GM04503 (cell line): ENCODE results near the gene KRTAP20-4.

Experiments
- DNase-seq: peaks from one replicate; pipeline ENCODE4 v3.0.0-alpha.2; 2012; ENCODE audit warnings: low read depth

KRTAP20-4 gene

DNA sequence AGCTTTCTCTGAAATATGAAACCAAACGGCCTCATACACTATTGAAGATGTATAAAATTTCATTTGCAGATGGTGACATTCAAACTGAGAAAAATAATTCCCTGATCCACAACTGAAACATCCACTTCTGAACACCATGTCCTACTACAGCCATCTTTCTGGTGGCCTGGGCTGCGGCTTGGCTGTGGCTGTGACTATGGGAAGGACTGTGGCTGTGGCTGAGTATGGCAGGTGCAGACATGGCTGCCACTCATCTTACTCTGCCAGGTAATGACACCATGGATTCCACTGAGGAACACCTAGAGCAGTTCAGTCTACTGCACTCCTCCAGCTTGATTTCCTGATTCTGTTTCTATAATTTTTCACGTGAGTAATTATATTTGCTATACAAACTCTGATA is at the start of gene KRTAP20-4:
TSS of gene KRTAP20-4 (plus strand) at position 106 of the 400 bp plus-strand sequence.
- DNase-seq, result no peak

DNA sequence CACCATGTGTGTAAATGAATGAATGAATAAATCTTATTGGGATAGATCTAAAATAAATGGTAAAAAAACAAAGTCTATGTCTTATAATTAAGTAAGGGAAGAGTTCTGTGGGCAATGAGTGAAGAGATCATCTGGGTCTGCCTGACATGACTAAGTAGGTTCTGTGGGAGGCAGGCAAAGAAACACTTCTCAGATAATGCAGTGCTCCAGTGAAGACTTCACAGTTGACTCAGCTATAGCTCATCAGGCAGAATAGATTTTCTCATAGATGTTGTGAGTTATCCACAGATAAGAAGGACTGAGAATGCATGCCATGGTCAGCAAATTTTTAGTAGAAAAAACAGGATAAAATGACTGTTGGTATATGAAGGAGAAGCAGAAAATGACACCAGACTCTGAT is 42.7 kb upstream of the KRTAP20-4 start:
- no peak for DNase-seq

DNA sequence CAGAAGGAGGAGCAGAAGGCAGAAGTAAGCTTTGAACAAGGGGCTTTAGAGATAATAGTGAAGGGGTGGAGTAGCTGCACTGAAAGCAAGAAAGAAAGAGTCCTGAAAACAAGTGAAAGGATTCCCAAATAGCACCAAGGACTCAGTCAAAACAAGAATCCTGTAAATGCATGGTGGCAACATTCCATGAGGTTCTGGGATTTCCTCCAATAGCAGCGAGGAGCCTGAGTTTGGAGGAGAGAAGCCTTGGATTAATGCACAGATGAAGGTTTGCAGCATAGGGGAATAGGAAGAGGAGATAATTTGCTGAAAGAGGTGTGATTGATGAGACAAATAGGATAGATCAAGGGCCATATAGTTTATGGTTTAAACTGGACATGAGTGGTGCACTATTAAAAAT is 41.1 kb upstream of the KRTAP20-4 start:
- no peak for DNase-seq

DNA sequence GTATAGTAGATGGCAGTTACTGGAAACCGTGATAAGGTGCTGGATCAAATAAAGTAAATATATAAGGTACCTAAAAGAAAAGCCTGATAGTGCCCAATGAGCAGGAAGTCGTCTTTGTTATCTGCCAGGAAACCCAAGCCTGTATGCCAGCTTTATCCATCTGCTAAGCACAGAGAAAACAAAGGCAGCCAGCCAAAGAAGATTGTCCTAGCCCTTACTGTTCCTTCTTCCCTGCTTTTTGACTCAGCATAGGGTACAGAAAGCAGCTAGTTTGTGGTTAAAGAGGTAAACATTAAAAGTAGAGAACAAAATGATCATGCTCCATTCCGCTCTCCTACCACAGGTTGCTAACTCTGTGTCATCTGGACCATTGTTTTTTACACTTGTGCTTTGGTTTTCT is 40.3 kb upstream of the KRTAP20-4 start:
- no peak for DNase-seq

DNA sequence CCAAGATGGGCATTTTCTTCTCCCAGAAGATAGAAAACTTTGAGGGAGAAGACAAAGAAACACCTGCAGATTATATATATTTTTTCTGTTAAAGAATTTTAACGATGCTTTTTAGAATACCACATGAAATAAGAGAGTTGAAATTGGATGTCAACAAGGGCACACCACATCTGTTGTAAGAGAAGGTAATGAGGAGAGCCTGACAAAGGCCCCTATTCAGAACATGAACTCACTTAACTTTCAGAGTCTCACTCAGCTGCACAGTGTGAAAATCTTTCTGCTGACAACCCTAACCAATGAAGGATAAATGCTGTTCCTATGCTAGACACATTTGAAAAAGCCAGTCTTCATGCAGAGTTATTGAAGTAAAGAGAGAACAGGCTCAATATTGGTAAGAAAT is 37.6 kb upstream of the KRTAP20-4 start:
- no peak for DNase-seq

DNA sequence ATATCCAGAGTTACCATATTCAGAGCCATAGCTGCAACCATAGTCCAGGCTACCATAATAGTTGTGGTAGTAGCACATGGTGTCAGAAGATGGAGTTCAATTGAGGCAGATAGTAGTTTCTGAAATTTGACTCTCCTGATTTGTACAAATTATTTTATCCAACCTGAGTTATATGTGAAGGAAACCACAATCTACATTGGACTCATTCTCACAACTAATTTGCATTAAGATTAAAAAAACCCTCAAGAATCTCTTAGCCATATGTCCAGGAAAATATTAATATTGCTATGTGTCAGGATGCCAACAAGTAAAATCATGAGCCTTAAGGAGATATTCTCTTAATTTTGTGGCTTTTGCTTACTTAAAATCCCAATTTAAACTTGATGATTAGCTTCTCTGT is 30.1 kb upstream of the KRTAP20-4 start, which contains the start of gene KRTAP22-2:
TSS of gene KRTAP22-2 (minus strand) at position 101 of the 400 bp plus-strand sequence.
- DNase-seq, result no peak

DNA sequence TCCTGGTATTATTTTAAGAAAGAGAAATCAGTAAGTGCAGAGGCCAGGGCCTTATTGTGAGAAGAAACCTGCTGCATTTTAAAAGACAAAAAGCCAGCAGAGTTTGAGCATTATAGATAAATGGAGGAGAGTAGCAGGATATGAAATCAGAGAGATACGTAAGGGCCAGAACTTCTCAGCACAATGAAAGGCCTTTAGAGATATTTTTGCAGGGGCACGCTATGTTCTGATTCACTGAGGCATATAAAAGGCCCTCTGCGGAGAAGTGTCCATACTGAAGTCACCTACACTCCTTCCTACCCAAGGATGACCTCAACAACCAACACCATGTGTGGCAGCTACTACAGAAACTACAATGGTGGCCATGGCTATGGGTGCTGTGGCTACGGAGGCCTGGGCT is 28.3 kb upstream of the KRTAP20-4 start, which contains the start of gene KRTAP6-3:
TSS of gene KRTAP6-3 (plus strand) at position 301 of the 400 bp plus-strand sequence. CDS start at position 307, 6 bp downstream.
- no peak for DNase-seq

DNA sequence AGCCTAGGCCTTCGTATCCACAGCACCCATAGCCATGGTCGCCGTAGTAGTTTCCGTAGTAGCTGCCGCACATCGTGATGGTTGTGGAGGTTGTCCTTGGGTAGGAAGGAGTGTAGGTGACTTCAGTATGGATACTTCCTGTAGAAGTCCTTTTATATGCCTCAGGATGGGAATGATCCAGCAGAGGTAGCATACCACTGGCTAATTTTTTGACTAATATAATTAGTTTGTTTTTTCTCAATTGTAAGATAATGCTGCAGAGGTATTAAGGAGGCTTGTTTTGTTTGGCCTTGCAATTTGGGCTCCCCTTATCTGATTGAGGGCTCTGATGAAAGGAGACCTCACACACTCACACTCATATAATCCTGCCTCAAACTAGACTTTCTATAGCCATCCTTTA is 21.6 kb upstream of the KRTAP20-4 start, which contains the start of gene KRTAP6-2:
TSS of gene KRTAP6-2 (minus strand) at position 101 of the 400 bp plus-strand sequence. CDS start at position 73, 28 bp downstream.
- DNase-seq, result no peak

DNA sequence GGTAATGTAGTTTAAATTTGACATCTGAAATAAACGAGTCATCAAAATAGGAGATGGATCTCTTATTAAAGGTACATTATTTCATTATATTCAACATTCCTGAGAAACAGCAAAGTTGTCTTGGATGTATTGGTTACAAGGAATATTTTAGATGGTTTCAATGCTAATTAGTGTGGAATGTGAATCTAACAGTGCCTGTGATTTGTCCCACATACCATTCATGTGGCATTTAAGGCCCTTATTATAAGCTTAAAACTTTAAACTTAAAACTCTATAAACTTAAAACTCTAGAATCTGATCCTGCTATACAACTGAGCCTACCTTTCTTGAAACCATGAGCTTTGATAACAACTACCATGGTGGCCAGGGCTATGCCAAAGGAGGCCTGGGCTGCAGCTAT is 19.6 kb upstream of the KRTAP20-4 start, which contains the start of gene KRTAP22-1:
TSS of gene KRTAP22-1 (plus strand) at position 301 of the 400 bp plus-strand sequence.
- no peak for DNase-seq

DNA sequence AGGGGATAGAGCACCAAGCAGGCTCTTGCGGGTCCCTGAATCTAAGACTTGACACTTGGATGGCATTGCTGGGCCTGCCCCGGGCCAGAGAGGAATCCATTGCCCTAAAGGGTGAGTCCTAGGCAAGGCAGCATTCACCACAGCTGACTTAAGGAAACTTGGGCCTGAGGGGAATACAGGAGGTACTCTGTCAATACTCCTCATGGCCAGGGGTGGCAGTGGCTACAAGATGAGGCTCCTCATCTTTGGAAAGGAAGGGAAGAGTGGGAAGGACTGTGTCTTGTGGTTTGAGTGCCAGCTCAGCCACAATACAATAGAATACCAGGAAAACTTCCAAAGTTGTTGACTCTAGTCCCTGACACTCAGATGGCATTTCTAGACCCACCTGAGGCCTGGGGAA is 14.5 kb upstream of the KRTAP20-4 start:
- no peak for DNase-seq

DNA sequence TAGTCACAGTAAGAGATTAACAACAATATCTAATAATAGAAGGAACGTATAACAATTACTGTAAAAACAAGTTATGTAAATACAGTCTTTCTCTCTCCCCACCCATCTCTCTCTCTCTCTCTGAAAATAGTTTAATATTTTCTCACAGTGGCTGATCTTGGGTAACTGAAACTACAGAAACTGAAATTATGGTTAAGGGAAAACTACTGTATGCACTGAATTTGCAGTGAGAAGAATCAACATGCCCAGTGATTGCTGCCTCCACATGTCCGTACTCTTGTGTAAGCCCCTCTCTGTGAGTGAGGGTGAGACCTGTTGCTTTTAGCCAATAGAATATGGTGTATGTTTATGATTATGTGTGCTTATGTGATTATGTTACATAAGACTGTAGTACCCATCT is 8.3 kb upstream of the KRTAP20-4 start:
- DNase-seq, result no peak

DNA sequence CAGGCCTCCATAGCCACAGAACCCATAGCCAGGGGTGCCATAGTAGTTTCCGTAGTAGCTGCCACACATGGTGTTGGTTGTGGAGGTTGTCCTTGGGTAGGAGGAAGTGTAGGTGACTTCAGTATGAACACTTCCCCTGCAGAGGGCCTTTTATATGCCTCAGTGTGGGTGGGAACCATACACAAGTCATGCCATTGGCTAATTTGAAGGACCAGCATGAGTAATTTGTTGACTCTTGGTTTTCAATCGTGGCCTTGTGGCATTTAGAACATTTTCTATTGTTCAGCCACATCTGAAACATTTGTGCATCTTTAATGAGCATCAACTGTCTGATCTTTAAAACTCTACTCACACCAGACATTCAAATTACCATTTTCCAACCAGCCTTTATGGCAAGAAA is 6.6 kb upstream of the KRTAP20-4 start, which contains the start of gene KRTAP6-1:
TSS of gene KRTAP6-1 (minus strand) at position 95 of the 400 bp plus-strand sequence. CDS start at position 69, 26 bp downstream.
- DNase-seq, result no peak

DNA sequence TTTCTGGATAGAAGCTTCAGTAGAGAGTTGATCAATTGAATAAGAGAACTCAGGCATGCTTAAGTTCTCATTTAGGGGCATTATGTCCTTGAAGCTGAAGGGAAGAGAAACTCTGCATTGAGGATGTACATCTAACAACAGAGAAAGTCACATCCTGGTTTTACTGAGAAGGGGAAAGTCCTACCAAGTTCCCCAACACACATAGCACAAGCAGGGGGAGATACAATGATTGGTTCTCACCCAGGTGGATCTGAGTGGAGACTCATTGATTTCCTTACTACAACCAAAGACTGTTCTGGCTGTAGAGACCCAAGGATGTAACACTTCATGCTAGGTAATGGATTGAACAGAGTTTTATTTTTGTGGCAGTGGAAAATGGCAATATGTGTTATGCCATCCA is 5.2 kb upstream of the KRTAP20-4 start:
- no peak for DNase-seq

DNA sequence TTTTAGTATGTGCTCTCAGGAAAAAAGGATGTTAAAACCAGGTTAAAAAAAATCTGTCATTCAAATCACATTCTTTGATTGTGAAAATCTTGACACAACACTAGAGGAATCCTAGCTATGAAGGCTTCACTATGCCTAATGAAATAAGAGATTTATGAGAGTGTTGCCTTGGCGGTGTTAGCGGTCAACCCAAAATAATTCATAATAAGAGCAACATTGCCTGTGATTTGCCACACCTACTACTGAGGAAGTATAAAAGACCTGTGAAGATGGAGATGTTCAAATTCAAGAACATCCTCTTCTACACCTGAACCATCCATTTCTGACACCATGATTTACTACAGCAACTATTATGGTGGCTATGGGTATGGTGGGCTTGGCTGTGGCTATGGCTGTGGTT is 4.3 kb upstream of the KRTAP20-4 start, which contains the start of gene KRTAP20-1:
TSS of gene KRTAP20-1 (plus strand) at position 301 of the 400 bp plus-strand sequence. CDS start at position 331, 30 bp downstream.
- no peak for DNase-seq

DNA sequence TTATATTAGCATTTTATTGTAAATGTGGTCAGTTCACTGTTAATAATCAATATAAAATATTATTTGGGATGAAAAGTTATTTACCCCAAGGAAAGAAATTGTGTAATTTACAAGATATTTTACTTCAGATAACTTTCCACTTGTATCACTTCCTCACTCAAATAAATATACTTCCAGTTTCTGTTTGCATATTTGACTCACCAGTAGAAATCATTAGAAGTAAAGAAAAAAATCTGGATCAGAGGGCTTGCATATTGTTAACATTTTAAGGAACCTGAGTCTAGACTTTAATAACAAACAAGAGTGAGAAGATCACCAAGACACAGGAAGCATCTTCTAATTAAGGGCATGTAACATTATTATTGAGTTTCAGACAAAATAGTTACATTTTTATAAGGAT is 347 bp upstream of the KRTAP20-4 start:
- no peak for DNase-seq

DNA sequence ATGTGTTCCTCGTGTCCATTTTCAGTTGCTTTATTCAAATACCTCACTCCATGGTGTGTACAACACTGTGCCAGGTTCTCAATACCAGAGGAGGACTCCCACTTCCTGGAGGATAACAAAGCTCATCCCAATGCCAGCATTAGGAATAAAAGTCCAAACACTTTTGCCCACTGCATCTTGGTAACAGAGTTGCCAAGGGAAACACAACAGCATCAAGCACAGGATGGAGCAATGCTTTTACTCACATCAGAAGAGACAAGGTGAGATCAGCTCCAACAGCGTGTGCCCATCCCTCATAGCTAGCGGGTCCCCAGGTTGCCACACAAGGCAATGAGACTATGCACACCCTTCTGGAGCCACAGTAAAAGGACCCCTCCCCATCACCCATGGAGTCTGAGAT is 2.9 kb downstream of the KRTAP20-4 start:
- no peak for DNase-seq

DNA sequence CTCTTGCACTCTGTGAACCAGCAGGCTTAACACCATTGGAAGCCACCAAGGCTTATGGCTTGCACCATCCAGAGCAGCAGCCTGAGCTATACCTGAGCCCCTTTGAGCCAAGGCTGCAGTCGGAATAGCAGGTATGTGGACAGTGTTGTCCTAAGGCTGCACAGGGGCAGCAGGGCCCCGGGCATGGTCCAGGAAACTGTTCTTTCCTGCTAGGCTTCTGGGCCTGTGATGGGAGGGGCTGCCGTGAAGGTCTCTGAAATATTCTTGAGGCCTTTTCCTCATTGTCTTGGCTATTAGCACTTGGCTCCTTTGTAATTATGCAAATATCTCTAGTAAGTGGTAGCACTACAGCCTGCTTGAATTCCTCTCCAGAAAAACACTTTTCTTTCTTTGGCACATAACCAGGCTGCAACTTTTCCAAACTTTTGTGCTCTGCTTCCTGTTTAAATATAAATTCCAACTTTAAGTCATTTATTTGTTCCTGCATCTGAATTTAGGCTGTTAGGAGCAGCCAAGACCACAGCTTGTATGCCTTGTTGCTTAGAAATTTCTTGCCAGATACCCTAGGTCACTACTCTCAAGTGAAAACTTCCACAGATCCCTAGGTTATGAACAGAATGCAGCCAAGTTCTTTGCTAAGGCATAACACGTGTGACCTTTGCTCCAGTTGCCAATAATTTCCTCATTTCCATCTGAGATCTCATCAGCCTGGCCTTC is 5.2 kb downstream of the KRTAP20-4 start:
- no peak for DNase-seq

DNA sequence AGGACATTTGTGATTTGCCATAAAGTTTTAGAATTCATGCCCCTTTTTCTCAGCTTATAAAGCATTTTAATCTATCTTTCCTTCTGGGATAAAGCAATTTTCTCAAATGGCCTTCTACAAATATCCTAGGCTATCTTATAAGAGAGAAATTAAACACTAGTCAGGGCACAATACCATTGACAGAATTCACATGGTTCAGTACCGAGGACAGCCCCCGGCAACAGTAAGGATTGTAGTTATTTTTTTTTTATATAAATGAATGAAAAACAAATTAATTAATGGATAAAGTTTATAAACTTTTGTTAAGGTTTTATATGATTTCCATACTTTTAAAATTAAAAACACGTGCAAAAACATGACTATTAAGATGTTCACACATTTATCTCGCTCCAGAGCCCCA is 7.7 kb downstream of the KRTAP20-4 start:
- no peak for DNase-seq

DNA sequence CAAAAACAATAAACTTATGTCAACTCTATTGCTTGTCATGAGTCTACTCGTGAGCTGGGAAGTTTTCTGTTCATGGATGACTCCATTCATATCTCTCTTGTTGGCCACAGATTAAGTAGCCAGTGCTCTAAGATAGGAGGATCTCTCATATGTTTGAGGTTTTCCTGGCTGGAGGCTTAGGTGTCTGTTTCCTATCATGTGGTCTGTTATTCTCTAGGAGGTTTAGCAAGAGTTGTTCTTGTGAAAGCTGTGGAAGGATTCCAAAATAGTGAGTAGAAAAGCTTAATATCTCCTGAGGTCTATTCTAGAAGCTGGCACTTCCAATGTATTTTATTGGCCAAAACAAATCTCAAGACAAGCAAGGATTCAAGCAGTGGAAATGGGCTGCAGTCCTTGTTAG is 8.8 kb downstream of the KRTAP20-4 start:
- no peak for DNase-seq

DNA sequence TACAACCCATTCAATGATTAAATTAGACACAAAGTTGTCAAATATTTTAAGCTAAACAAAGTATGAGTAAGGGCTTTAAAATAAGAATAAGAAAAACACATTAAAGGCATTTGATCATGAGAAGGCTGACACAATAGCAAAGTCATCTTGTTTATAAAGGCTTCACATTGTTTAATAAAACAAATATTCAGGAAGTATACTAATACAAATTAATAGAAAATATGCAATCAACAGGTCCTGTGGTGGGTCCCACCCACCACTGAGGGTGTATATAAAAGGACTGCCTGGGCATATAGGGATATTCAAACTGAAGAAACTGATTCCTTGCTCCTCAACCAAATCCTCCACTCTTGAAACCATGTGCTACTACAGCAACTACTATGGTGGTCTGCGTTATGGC is 14.5 kb downstream of the KRTAP20-4 start, which contains the start of gene KRTAP20-2:
TSS of gene KRTAP20-2 (plus strand) at position 301 of the 400 bp plus-strand sequence. CDS start at position 359, 58 bp downstream.
- no peak for DNase-seq

DNA sequence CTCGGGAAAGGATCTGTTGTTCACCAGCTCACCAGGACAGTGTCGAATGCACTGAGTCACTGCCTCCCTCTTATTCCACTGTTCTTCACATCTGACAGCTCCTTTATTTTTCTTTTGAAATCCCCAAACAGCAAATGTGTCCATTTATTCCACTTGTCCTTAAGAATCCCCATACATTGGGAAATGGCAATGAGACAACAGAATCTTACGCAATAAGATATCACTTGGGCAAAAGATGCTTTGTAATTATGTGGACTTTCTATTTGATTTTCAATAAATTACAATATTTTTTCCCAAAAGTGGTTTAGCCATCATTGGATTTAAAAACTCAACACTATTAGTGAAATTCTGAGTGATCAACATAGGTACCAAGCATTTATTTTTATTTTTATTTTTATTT is 18.3 kb downstream of the KRTAP20-4 start:
- no peak for DNase-seq

DNA sequence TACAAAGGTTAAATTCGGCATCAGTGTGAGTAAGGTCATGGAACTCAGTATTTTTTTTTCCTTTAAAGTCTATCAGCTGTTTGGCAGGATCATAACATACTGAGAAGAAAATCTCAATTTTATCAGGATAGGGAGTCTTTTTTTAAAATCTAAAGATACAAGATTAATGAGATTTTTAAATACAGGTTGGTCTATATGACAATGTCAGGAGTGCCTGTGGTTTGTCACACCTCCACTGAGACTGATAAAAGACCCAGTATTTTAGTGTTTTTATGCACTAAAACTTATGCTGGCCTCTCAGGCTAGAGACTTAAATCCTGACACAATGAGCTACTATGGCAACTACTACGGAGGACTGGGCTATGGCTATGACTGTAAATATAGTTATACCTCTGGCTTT is 22.1 kb downstream of the KRTAP20-4 start, which contains the start of gene KRTAP20-3:
TSS of gene KRTAP20-3 (plus strand) at position 301 of the 400 bp plus-strand sequence.
- no peak for DNase-seq

DNA sequence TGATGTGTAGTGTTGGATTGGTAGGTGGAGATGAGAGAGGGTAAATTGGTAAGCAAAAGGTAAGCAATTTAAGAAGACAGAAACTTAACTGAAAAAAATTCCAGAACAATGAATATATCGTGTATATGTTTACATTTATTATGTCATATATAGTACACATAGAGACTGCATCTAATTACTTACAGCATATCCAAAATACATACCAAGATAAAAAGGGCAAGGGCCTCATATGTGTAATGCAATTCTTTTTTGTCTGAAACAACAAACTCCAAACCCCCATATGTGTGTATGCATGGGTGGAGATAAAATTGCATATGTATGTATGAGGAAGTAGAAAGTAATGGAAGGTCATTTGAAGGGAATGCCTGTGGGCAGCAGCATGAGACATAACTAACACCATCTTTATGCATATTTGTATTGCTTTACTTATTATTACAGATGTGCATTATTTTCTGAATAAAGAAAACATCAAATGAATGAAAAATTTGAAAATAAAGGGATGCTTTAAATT is 26.5 kb downstream of the KRTAP20-4 start:
- DNase-seq, result no peak
